CD14-positive monocyte (primary cell): Measurements from ENCODE around the gene MBP. TPM values are rescaled to one million over a fixed set of nuclear protein-coding genes. Genes with fewer than 3 reads are reported as not detected.

Experiments
- DNase-seq, 3 donors: peaks; one replicate each; pipeline ENCODE4 v3.0.0-alpha.2; 2011 to 2022
- H2AFZ ChIP-seq: 2 replicates; pipeline ENCODE4 v1.6.0; 2012; ENCODE audit warnings: mild to moderate bottlenecking, low read depth, low read length, inconsistent platforms; ENCODE audit not compliant: insufficient read depth, poor library complexity, severe bottlenecking
- H3K27ac ChIP-seq, 2 donors: 1 replicate in 1 of 2; 2 replicates in 1 of 2; pipeline ENCODE4 v1.5.1; 2012 to 2013; ENCODE audit warnings: low read length in 2 of 2, control low read depth in 1 of 2, inconsistent platforms in 1 of 2, low read depth in 1 of 2, mild to moderate bottlenecking in 1 of 2
- H3K27me3 ChIP-seq, 2 donors: one replicate each; pipeline versions ENCODE4 v1.6.0 to v1.6.1; 2011 to 2013; ENCODE audit warnings: low read length in 2 of 2; ENCODE audit not compliant: control insufficient read depth in 2 of 2, insufficient read depth in 2 of 2
- H3K36me3 ChIP-seq, 2 donors: replicated peaks in 1 of 2; 1 replicate in 1 of 2; 2 replicates in 1 of 2; pipeline versions ENCODE4 v1.5.1 to v1.6.1; 2012 to 2013; ENCODE audit warnings: low read length in 2 of 2, control low read depth in 1 of 2, inconsistent platforms in 1 of 2, mild to moderate bottlenecking in 1 of 2; ENCODE audit not compliant: insufficient read depth in 2 of 2, control insufficient read depth in 1 of 2
- H3K4me1 ChIP-seq, 2 donors: 1 replicate in 1 of 2; 2 replicates in 1 of 2; pipeline versions ENCODE4 v1.5.1 to v1.6.1; 2012 to 2013; ENCODE audit warnings: low read length in 2 of 2, control low read depth in 1 of 2, inconsistent platforms in 1 of 2, mild to moderate bottlenecking in 1 of 2, moderate library complexity in 1 of 2; ENCODE audit not compliant: insufficient read depth in 2 of 2, control insufficient read depth in 1 of 2
- H3K4me2 ChIP-seq: replicated peaks from 2 replicates; pipeline ENCODE3; 2012; ENCODE audit warnings: low read length, moderate library complexity, mild to moderate bottlenecking; ENCODE audit not compliant: poor library complexity, severe bottlenecking; ENCODE audit errors: extremely low read depth
- H3K4me3 ChIP-seq, 3 experiments: fragments of 200-600 bp in 1 of 3; sonication (generic) in 1 of 3; replicated peaks in 1 of 3; 1 replicate in 2 of 3; 2 replicates in 1 of 3; pipeline ENCODE4 v1.5.1; 2011 to 2013; ENCODE audit warnings: low read length in 3 of 3, mild to moderate bottlenecking in 3 of 3, control low read depth in 2 of 3, low read depth in 2 of 3, inconsistent platforms in 1 of 3, moderate library complexity in 1 of 3
- H3K79me2 ChIP-seq: 2 replicates; pipeline ENCODE4 v1.6.0; 2012; ENCODE audit warnings: mild to moderate bottlenecking, control low read depth, inconsistent platforms, low read length, moderate library complexity; ENCODE audit not compliant: insufficient read depth
- H3K9ac ChIP-seq: 2 replicates; pipeline ENCODE4 v1.6.0; 2017; ENCODE audit warnings: low read length, mild to moderate bottlenecking; ENCODE audit not compliant: insufficient read depth, poor library complexity, severe bottlenecking
- H3K9me3 ChIP-seq, 2 donors: replicated peaks in 1 of 2; 1 replicate in 1 of 2; 2 replicates in 1 of 2; pipeline versions ENCODE4 v1.5.1 to v1.6.1; 2012 to 2013; ENCODE audit warnings: low read length in 2 of 2, control low read depth in 1 of 2; ENCODE audit not compliant: control insufficient read depth in 1 of 2, insufficient read depth in 1 of 2
- H4K20me1 ChIP-seq: 2 replicates; pipeline ENCODE4 v1.6.0; 2012; ENCODE audit warnings: mild to moderate bottlenecking, low read length, control low read depth, moderate library complexity; ENCODE audit not compliant: insufficient read depth
- H3K27ac Mint-ChIP-seq, 7 donors: one replicate each; pipeline ENCODE4 v1.8.0; 2020; ENCODE audit warnings: mild to moderate bottlenecking in 7 of 7, mixed read lengths in 7 of 7, moderate library complexity in 6 of 7, inconsistent platforms in 2 of 7
- H3K27me3 Mint-ChIP-seq, 3 donors: one replicate each; pipeline ENCODE4 v1.8.0; 2021 to 2022; ENCODE audit warnings: low read depth in 3 of 3, mild to moderate bottlenecking in 3 of 3, mixed read lengths in 3 of 3, moderate library complexity in 3 of 3, inconsistent platforms in 1 of 3
- H3K36me3 Mint-ChIP-seq, 2 donors: one replicate each; pipeline ENCODE4 v1.8.0; 2020; ENCODE audit warnings: mixed read lengths in 2 of 2, inconsistent platforms in 1 of 2, mild to moderate bottlenecking in 1 of 2
- H3K4me1 Mint-ChIP-seq: one replicate; pipeline ENCODE4 v1.8.0; 2020; ENCODE audit warnings: mild to moderate bottlenecking, mixed read lengths
- H3K4me3 Mint-ChIP-seq, 2 donors: one replicate each; pipeline ENCODE4 v1.8.0; 2020; ENCODE audit warnings: mild to moderate bottlenecking in 2 of 2, mixed read lengths in 2 of 2, moderate library complexity in 1 of 2
- H3K9me3 Mint-ChIP-seq, 7 donors: one replicate each; pipeline ENCODE4 v1.8.0; 2020 to 2022; ENCODE audit warnings: mixed read lengths in 7 of 7, mild to moderate bottlenecking in 6 of 7, moderate library complexity in 6 of 7, inconsistent platforms in 2 of 7
- WGBS: methylation state at CpG from one replicate; pipeline ENCODE4 v1.1.5; 2013; ENCODE audit warnings: missing lambda C conversion rate; ENCODE audit not compliant: insufficient coverage; 5-methylcytosine and 5-hydroxymethylcytosine counted together
- intact Hi-C, 2 donors: fragments of 100-400 bp; cut with micrococcal nuclease; formaldehyde crosslinking; loops; one replicate each; pipeline versions ENCODE4 v1.15.0 to v1.15.1; 2023
- polyA plus RNA-seq, 3 donors: library from polyadenylated mRNA; depleted of rRNA in 1 of 3; unstranded in 2 of 3; stranded (reverse) in 1 of 3; fragments of 300-500 nt in 2 of 3; fragments of >200 nt in 1 of 3; fragmentation: Illumina TruSeq in 2 of 3; gene quantifications; 1 replicate in 2 of 3; 2 replicates in 1 of 3; pipeline ENCODE4 v1.2.3, GENCODE V29; 2012 to 2021
- TF ChIP-seq, protein P1 (sequence below): fragments of 200-600 bp; IDR thresholded peaks from one replicate; pipeline ENCODE4 v1.8.0; 2022; ENCODE audit warnings: antibody characterized with exemption, mild to moderate bottlenecking

The MBP gene
- polyA plus RNA-seq, 3 donors: 47.7 to 81.0 (median 50.4) TPM

DNA sequence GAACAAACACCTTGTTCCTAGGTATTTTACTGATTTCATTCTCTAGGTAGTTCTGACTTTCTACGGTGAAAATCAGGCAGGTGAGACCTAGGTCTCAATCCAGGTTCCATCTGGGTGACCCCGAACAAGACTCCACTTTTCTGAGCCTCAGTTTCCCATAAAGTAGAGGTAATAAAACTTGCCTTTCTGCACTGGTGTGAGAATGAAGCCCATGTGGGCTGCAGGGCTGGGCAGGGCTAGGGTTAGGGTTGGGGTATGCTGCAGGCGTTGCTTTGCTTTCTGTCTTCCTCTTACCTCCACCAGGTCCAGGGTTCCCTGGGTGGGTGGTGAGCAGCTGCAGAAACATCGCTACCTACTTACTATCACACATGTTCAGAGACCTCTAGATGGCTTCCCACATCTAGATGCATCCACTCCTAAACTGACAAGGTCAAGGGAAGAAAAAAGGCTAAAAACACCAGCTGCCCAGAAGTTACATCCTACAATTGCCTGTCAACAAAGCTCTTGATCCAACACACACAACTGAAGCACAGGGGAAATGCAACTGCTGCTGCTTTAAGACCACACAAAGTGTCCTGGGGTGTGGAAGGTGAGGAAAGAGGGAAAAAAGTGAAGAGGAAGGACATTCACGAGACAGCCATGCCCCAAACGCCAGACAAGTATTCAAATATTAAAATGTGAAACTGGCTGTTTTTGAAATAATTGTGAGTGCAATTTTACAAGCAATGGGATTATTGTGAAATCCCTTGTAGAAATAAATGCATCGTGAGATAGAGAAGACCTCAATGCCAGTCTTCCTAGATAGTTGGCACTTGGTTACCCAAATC lies 23.5 kb downstream of the MBP start:
- Histone ChIP-seq H3K4me3 (peak overlapping the region in 1 of 3 experiments; percentile 46), H3K79me2 (peaks cover 89% of the 10 kb centered on the region), H3K4me1 (peaks cover 88 to 99% of the 10 kb centered on the region in 2 donors), H3K27ac (peak overlapping the region; percentile 94 to 99), H3K27me3 (no peaks in the 10 kb centered on the region), H3K9ac (peak overlapping the region; percentile 52), H2AFZ (no peak overlapping the region), H3K9me3 (no peaks in the 10 kb centered on the region), H3K4me2 (peak overlapping the region; percentile 51), H4K20me1 (no peaks in the 10 kb centered on the region), H3K36me3 (peaks cover 8 to 10% of the 10 kb centered on the region in 2 donors)
- peaks cover 0 to 5% (median 0%) of the 10 kb centered on the region in 3 donors for H3K27me3 Mint-ChIP-seq
- peaks cover 52 to 62% of the 10 kb centered on the region in 2 donors for H3K36me3 Mint-ChIP-seq
- peak overlapping the region; percentile 94 to 98 (median 97) for H3K27ac Mint-ChIP-seq
- DNase-seq: peak in 2 of 3 donors; percentile 46 to 61
- WGBS: 70% methylated on average over 4 of the region's 7 CpGs
- intact Hi-C loops: loop anchor here in 1 of 2 donors (10.0 kb wide), 1 partner anchor 104 kb away; no protein-coding TSS in a partner anchor
- H3K4me3 Mint-ChIP-seq: peak overlapping the region; percentile 21 to 52
- TF ChIP-seq, protein P1, sequence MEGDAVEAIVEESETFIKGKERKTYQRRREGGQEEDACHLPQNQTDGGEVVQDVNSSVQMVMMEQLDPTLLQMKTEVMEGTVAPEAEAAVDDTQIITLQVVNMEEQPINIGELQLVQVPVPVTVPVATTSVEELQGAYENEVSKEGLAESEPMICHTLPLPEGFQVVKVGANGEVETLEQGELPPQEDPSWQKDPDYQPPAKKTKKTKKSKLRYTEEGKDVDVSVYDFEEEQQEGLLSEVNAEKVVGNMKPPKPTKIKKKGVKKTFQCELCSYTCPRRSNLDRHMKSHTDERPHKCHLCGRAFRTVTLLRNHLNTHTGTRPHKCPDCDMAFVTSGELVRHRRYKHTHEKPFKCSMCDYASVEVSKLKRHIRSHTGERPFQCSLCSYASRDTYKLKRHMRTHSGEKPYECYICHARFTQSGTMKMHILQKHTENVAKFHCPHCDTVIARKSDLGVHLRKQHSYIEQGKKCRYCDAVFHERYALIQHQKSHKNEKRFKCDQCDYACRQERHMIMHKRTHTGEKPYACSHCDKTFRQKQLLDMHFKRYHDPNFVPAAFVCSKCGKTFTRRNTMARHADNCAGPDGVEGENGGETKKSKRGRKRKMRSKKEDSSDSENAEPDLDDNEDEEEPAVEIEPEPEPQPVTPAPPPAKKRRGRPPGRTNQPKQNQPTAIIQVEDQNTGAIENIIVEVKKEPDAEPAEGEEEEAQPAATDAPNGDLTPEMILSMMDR: no peak
- H3K4me1 Mint-ChIP-seq: peaks cover 95% of the 10 kb centered on the region
- no peaks in the 10 kb centered on the region for H3K9me3 Mint-ChIP-seq

DNA sequence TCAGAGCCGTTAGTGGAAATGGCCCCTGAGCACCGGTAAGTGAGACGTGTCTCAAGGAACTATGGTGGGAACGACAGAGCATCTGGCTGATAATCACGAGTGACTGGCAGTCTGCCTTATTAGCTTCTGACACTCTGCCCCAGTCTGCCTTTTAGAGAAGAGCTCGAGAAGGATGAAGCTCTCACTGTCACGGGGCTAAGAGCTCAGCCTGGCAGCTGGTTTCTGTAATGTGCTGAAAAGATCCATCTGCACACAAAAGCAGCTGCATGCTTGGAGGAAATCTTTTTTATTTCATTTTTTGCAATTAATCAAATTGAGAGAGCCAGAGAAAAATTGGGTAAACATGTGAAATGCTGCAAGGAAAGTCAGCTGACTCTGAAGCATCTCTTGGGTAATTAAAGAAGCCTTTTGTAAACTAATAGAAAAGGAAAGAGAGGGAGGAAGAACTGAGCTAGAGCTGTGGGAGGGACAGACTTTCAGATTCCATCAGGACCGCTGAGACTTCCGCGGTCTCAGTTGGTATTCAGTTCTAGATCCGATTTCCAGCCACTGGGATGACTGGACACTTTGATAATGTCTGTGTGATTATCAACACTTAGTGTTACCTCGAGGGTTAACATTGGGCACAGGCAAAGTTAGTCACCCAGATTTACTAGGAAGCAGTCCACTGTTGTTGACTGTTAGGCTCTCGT lies 24.4 kb downstream of the MBP start:
- Mint-ChIP-seq H3K36me3 (peaks cover 52 to 63% of the 10 kb centered on the region in 2 donors), H3K4me3 (peak overlapping the region; percentile 56 to 74), H3K4me1 (peaks cover 95% of the 10 kb centered on the region), H3K27me3 (peaks cover 0 to 5% (median 0%) of the 10 kb centered on the region in 3 donors), H3K9me3 (no peaks in the 10 kb centered on the region), H3K27ac (peak overlapping the region; percentile 94 to 98 (median 97))
- Histone ChIP-seq H3K27me3 (no peaks in the 10 kb centered on the region), H4K20me1 (no peaks in the 10 kb centered on the region), H3K9ac (peak overlapping the region; percentile 52), H3K4me1 (peaks cover 80 to 94% of the 10 kb centered on the region in 2 donors), H3K27ac (peak overlapping the region; percentile 94 to 99), H3K9me3 (no peaks in the 10 kb centered on the region), H3K4me2 (peak overlapping the region; percentile 51), H3K79me2 (peaks cover 89% of the 10 kb centered on the region), H2AFZ (no peak overlapping the region), H3K36me3 (peaks cover 14 to 15% of the 10 kb centered on the region in 2 donors), H3K4me3 (peak overlapping the region in 1 of 3 experiments; percentile 46)
- TF ChIP-seq, protein P1: no peak
- intact Hi-C loops: loop anchor here in 1 of 2 donors (10.0 kb wide), 1 partner anchor 103 kb away; no protein-coding TSS in a partner anchor
- WGBS: 0% methylated on average over 10 of the region's 13 CpGs
- peak; percentile 72 to 92 (median 80) for DNase-seq
